CD4-positive, alpha-beta T cell (primary cell): ENCODE data around the gene EIF2B5. TPM values are rescaled to one million over a fixed set of nuclear protein-coding genes. Genes with fewer than 3 reads are reported as not detected.

ENCODE experiments used
- ATAC-seq: fragments of 200-7000 bp; cut with Tn5 transposase; one replicate; pipeline ENCODE4 v1.10.0; 2022; ENCODE audit warnings: mild to moderate bottlenecking; ENCODE audit not compliant: poor library complexity
- CTCF ChIA-PET: fragments of 350-600 bp; sonication (Branson Sonifier 250); formaldehyde crosslinking; loops from one replicate; lab custom pipeline; 2021; ENCODE audit warnings: antibody characterized with exemption, inconsistent platforms; lab: Charles Lee
- POLR2A ChIA-PET: fragments of 350-600 bp; sonication (Branson Sonifier 250); formaldehyde crosslinking; loops from one replicate; lab custom pipeline; 2021; ENCODE audit warnings: antibody characterized with exemption, inconsistent platforms; lab: Charles Lee
- DNase-seq, 14 experiments: peaks; one replicate each; pipeline ENCODE4 v3.0.0-alpha.2; 2013 to 2020; ENCODE audit warnings: mixed read lengths in 2 of 14
- H3K27ac ChIP-seq, 2 donors: one replicate each; pipeline versions ENCODE4 v1.5.1 to v1.7.0; 2013; ENCODE audit warnings: low read length in 2 of 2, low read depth in 1 of 2, mild to moderate bottlenecking in 1 of 2
- H3K27me3 ChIP-seq, 2 experiments: 1 replicate in 1 of 2; 2 replicates in 1 of 2; pipeline versions ENCODE4 v1.6.1 to v1.7.0; 2013; ENCODE audit warnings: low read length in 2 of 2, control low read depth in 1 of 2, mild to moderate bottlenecking in 1 of 2, moderate library complexity in 1 of 2; ENCODE audit not compliant: insufficient read depth in 2 of 2, control insufficient read depth in 1 of 2
- H3K36me3 ChIP-seq: one replicate; pipeline ENCODE4 v1.6.1; 2013; ENCODE audit warnings: low read length, control low read depth; ENCODE audit not compliant: insufficient read depth
- H3K4me1 ChIP-seq: one replicate; pipeline ENCODE4 v1.6.1; 2013; ENCODE audit warnings: low read length, control low read depth; ENCODE audit not compliant: insufficient read depth
- H3K4me3 ChIP-seq: one replicate; pipeline ENCODE4 v1.5.1; 2013; ENCODE audit warnings: mild to moderate bottlenecking, low read length, moderate library complexity
- H3K9me3 ChIP-seq, 2 experiments: 1 replicate in 1 of 2; 2 replicates in 1 of 2; pipeline versions ENCODE4 v1.6.1 to v1.7.0; 2013; ENCODE audit warnings: low read length in 2 of 2, mild to moderate bottlenecking in 2 of 2, control low read depth in 1 of 2, moderate library complexity in 1 of 2; ENCODE audit not compliant: control insufficient read depth in 1 of 2, insufficient read depth in 1 of 2
- H3K27ac Mint-ChIP-seq: one replicate; pipeline ENCODE4 v1.8.0; 2020; ENCODE audit warnings: mixed read lengths
- H3K27me3 Mint-ChIP-seq: one replicate; pipeline ENCODE4 v1.8.0; 2021; ENCODE audit warnings: mixed read lengths
- H3K36me3 Mint-ChIP-seq: one replicate; pipeline ENCODE4 v1.8.0; 2021; ENCODE audit warnings: low read depth, mixed read lengths
- H3K4me1 Mint-ChIP-seq: one replicate; pipeline ENCODE4 v1.8.0; 2021; ENCODE audit warnings: low read depth, mixed read lengths
- H3K4me3 Mint-ChIP-seq: one replicate; pipeline ENCODE4 v1.8.0; 2020; ENCODE audit warnings: mild to moderate bottlenecking, mixed read lengths
- H3K9me3 Mint-ChIP-seq: one replicate; pipeline ENCODE4 v1.8.0; 2020; ENCODE audit warnings: mixed read lengths
- CTCF ChIP-seq: fragments of 200-600 bp; IDR thresholded peaks from one replicate; pipeline ENCODE4 v1.8.0; 2022; ENCODE audit warnings: antibody characterized with exemption, mild to moderate bottlenecking
- intact Hi-C, 2 experiments: fragments of 100-400 bp; cut with DNase I in 1 of 2; cut with micrococcal nuclease in 1 of 2; formaldehyde crosslinking; loops; one replicate each; pipeline versions ENCODE4 v1.15.1 to v1.9.0; 2023 to 2025; cut with DNase I, micrococcal nuclease
- total RNA-seq, 174 experiments: library from RNA in 2 of 174; stranded (reverse) in 2 of 174; gene quantifications; one replicate each; pipeline ENCODE4 v1.2.3 and lab custom pipeline; 2021 to 2026

The EIF2B5 gene
- total RNA-seq, 2 experiments from 2014 or later = 53.6 TPM

GRCh38 chr3:184133840-184134745, 1.1 kb upstream of the EIF2B5 start:
- H3K27me3 Mint-ChIP-seq = no peaks in the 10 kb centered on the region
- ChIA-PET POLR2A (interaction anchor here (0.6 to 3.2 kb wide), 11 partner anchors 11 to 250 kb away, joined by 3 to 18 read pairs (median 5); partner anchors contain the start of genes ABCC5, ABCF3, AP2M1 and DVL3), CTCF (interaction anchor here (0.6 to 1.9 kb wide), 3 partner anchors 25 to 249 kb away, joined by 3 to 6 read pairs (median 4); partner anchors contain the start of gene PARL)
- H3K27ac Mint-ChIP-seq = peak overlapping the region; percentile 97
- Histone ChIP-seq H3K4me1 (peaks cover 29% of the 10 kb centered on the region), H3K36me3 (peaks cover 12% of the 10 kb centered on the region), H3K4me3 (peak overlapping the region; percentile 99), H3K27me3 (no peaks in the 10 kb centered on the region), H3K27ac (peak overlapping the region in 1 of 2 donors; percentile 76), H3K9me3 (no peaks in the 10 kb centered on the region)
- no peak for TF ChIP-seq CTCF
- H3K9me3 Mint-ChIP-seq = no peaks in the 10 kb centered on the region
- ATAC-seq = peak; percentile 18
- H3K36me3 Mint-ChIP-seq = peaks cover 41% of the 10 kb centered on the region
- peak in 10 of 14 experiments; percentile 22 to 66 (median 36) for DNase-seq
- intact Hi-C loops = loop anchor here in 1 of 2 experiments (2.0 kb wide), 2 partner anchors 39 to 115 kb away; partner anchors contain the start of genes ALG3 and EEF1AKMT4
- H3K4me3 Mint-ChIP-seq = peak overlapping the region; percentile 99
- peaks cover 50% of the 10 kb centered on the region for H3K4me1 Mint-ChIP-seq

DNA sequence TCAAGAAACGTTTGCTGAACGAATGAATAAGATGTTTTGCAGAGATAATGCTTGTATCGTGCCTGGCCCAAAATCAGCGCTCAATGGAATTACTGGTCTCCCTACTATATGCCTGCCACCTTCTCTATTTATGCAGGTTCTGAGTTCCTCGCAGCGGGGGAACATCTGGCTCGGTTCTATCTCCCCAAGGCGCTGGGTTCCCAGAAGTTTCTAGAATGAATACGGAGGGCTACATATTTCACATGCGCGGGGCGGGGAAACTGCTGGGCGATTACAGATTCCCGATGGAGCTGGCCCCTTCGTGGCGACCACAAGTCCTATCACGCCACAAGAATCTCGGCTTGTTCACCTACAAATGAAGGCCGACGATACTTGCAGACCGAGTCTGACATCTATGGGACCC, 411 bp upstream of the EIF2B5 start:
- DNase-seq = peak in 1 of 14 experiments; percentile 8
- POLR2A ChIA-PET = interaction anchor here (0.6 to 3.2 kb wide), 12 partner anchors 10 to 250 kb away, joined by 3 to 18 read pairs (median 4); partner anchors contain the start of genes ABCC5, ABCF3, AP2M1 and DVL3

More for the DNA sequence above, 411 bp upstream of the EIF2B5 start:
- peaks cover 14% of the 10 kb centered on the region for H3K36me3 ChIP-seq
- H3K27me3 ChIP-seq = no peaks in the 10 kb centered on the region
- Mint-ChIP-seq H3K36me3 (peaks cover 41% of the 10 kb centered on the region), H3K4me3 (peak overlapping the region; percentile 99), H3K9me3 (no peaks in the 10 kb centered on the region), H3K27me3 (no peaks in the 10 kb centered on the region), H3K27ac (peak overlapping the region; percentile 97), H3K4me1 (peaks cover 50% of the 10 kb centered on the region)
- H3K4me3 ChIP-seq = peak overlapping the region; percentile 99
- intact Hi-C loops = loop anchor here (2.0 to 5.0 kb wide), 6 partner anchors 38 to 252 kb away; partner anchors contain the start of genes ABCF3 (in 2 of the 2), ABCC5 (in 1 of the 2), ALG3 (in 1 of the 2) and EEF1AKMT4 (in 1 of the 2)
- peak; percentile 36 for ATAC-seq
- H3K9me3 ChIP-seq = no peaks in the 10 kb centered on the region
- CTCF ChIA-PET = interaction anchor here (0.7 to 1.5 kb wide), 5 partner anchors 11 to 250 kb away, joined by 3 to 5 read pairs (median 4); partner anchors contain the start of genes DVL3 and PARL
- H3K4me1 ChIP-seq = peaks cover 29% of the 10 kb centered on the region
- no peak for TF ChIP-seq CTCF
- H3K27ac ChIP-seq = peak overlapping the region; percentile 71 to 76
